GM18511 (cell line): ENCODE results near the gene AQP6.

Source experiments
- ATAC-seq: cut with Tn5 transposase; IDR thresholded peaks from one replicate; pipeline ENCODE4 v1.9.1; 2021; ENCODE audit warnings: mild to moderate bottlenecking, moderate library complexity; ENCODE audit not compliant: unreplicated experiment

AQP6 gene

GRCh38 chr12:50025187-50026059 lies 52.7 kb downstream of the AQP6 start, which contains the start of gene RACGAP1:
Gene RACGAP1 (minus strand): TSS chr12:50025494. CDS start chr12:50016715, 8,779 bp downstream.
- ATAC-seq = peak; percentile 97

GRCh38 chr12:50026691-50027090 lies 53.9 kb downstream of the AQP6 start:
- ATAC-seq = no peak
